Ishikawa (cell line): ENCODE data around the gene ZYG11B.

Experiments used
- CEBPB ChIP-seq: IDR thresholded peaks from 2 replicates; pipeline ENCODE4 v1.6.1; 2012
- CREB1 ChIP-seq: IDR thresholded peaks from 2 replicates; pipeline ENCODE4 v1.6.1; 2012; ENCODE audit warnings: low read depth
- EP300 ChIP-seq: IDR thresholded peaks from 2 replicates; pipeline ENCODE4 v1.6.1; 2012; ENCODE audit warnings: borderline replicate concordance
- RAD21 ChIP-seq: IDR thresholded peaks from 2 replicates; pipeline ENCODE4 v1.6.1; 2012; ENCODE audit warnings: low read depth
- TAF1 ChIP-seq: IDR thresholded peaks from 2 replicates; pipeline ENCODE4 v1.6.1; 2012; ENCODE audit warnings: low read depth, mild to moderate bottlenecking
- TCF12 ChIP-seq: IDR thresholded peaks from 2 replicates; pipeline ENCODE4 v1.6.1; 2012; ENCODE audit warnings: low read depth
- YY1 ChIP-seq: IDR thresholded peaks from 2 replicates; pipeline ENCODE4 v1.6.1; 2012; ENCODE audit warnings: low read depth
- ZBTB7A ChIP-seq: IDR thresholded peaks from 2 replicates; pipeline ENCODE4 v1.6.1; 2012; ENCODE audit warnings: low read depth
- TF ChIP-seq, protein P1 (sequence below): IDR thresholded peaks from 2 replicates; pipeline ENCODE4 v1.6.1; 2012; ENCODE audit warnings: low read depth, mild to moderate bottlenecking
- TF ChIP-seq, protein P2 (sequence below): IDR thresholded peaks from 2 replicates; pipeline ENCODE4 v1.6.1; 2012
- TF ChIP-seq, protein P3 (sequence below): IDR thresholded peaks from 2 replicates; pipeline ENCODE4 v1.6.1; 2012

DNA sequence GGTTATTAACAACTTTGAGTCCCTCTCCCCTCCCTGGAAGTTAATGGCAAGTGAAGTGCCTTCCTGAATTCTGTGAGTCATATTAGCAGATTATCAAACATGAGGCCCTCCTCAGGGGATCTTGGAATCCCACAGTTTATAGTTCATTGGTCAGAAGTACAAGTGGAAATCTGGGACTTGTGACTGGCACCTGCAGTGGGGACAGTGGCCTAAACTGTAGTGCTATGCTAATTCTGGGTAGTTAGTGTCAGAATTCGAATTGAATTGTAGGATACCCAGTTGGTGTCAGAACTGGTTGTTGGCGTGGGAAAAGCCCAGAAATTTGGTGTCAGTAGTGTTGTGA, 26.2 kb downstream of the ZYG11B start:
- TF ChIP-seq, protein P1, sequence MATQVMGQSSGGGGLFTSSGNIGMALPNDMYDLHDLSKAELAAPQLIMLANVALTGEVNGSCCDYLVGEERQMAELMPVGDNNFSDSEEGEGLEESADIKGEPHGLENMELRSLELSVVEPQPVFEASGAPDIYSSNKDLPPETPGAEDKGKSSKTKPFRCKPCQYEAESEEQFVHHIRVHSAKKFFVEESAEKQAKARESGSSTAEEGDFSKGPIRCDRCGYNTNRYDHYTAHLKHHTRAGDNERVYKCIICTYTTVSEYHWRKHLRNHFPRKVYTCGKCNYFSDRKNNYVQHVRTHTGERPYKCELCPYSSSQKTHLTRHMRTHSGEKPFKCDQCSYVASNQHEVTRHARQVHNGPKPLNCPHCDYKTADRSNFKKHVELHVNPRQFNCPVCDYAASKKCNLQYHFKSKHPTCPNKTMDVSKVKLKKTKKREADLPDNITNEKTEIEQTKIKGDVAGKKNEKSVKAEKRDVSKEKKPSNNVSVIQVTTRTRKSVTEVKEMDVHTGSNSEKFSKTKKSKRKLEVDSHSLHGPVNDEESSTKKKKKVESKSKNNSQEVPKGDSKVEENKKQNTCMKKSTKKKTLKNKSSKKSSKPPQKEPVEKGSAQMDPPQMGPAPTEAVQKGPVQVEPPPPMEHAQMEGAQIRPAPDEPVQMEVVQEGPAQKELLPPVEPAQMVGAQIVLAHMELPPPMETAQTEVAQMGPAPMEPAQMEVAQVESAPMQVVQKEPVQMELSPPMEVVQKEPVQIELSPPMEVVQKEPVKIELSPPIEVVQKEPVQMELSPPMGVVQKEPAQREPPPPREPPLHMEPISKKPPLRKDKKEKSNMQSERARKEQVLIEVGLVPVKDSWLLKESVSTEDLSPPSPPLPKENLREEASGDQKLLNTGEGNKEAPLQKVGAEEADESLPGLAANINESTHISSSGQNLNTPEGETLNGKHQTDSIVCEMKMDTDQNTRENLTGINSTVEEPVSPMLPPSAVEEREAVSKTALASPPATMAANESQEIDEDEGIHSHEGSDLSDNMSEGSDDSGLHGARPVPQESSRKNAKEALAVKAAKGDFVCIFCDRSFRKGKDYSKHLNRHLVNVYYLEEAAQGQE = no peak
- no peak for TF ChIP-seq YY1
- no peak for TF ChIP-seq RAD21
- TF ChIP-seq TAF1 = no peak
- no peak for TF ChIP-seq CEBPB
- TF ChIP-seq TCF12 = no peak
- TF ChIP-seq EP300 = no peak
- TF ChIP-seq ZBTB7A = no peak
- TF ChIP-seq, protein P2, sequence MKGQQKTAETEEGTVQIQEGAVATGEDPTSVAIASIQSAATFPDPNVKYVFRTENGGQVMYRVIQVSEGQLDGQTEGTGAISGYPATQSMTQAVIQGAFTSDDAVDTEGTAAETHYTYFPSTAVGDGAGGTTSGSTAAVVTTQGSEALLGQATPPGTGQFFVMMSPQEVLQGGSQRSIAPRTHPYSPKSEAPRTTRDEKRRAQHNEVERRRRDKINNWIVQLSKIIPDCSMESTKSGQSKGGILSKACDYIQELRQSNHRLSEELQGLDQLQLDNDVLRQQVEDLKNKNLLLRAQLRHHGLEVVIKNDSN = no peak
- TF ChIP-seq CREB1 = no peak
- TF ChIP-seq, protein P3, sequence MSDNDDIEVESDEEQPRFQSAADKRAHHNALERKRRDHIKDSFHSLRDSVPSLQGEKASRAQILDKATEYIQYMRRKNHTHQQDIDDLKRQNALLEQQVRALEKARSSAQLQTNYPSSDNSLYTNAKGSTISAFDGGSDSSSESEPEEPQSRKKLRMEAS = no peak
